MM.1S (cell line): ENCODE results near the gene PMVK.

Experiments used
- EZH2 ChIP-seq: fragments of 300-600 bp; sonication (generic); optimal IDR thresholded peaks from 2 replicates; pipeline ENCODE3; 2017; ENCODE audit warnings: low read depth, mild to moderate bottlenecking, antibody characterized with exemption, low read length, mixed read lengths
- TF ChIP-seq, protein P1 (sequence below): fragments of 300-600 bp; sonication (generic); IDR thresholded peaks from 2 replicates; pipeline ENCODE4 v1.5.1; 2016; ENCODE audit warnings: antibody characterized with exemption, low read length, mixed read lengths

DNA sequence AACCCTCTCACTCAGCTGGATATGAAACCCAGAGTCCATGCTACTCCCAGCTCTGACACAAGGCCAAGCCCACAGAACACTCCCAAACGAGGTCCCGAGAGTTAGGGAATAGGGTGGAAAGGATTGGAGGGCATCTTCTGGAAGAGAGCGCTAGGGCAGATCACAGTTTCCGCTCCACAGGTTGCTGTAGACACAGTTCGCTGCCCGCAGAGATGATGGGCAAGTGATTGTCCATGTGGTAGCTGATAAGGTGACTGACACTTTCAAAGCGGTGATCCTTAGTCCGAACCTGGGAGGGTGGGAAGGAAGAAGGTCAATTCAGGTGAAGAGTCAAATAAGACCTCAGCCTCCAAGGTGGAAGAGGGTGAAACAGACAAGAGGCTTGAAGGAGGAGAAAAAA lies 27.1 kb upstream of the PMVK start:
- TF ChIP-seq, protein P1, sequence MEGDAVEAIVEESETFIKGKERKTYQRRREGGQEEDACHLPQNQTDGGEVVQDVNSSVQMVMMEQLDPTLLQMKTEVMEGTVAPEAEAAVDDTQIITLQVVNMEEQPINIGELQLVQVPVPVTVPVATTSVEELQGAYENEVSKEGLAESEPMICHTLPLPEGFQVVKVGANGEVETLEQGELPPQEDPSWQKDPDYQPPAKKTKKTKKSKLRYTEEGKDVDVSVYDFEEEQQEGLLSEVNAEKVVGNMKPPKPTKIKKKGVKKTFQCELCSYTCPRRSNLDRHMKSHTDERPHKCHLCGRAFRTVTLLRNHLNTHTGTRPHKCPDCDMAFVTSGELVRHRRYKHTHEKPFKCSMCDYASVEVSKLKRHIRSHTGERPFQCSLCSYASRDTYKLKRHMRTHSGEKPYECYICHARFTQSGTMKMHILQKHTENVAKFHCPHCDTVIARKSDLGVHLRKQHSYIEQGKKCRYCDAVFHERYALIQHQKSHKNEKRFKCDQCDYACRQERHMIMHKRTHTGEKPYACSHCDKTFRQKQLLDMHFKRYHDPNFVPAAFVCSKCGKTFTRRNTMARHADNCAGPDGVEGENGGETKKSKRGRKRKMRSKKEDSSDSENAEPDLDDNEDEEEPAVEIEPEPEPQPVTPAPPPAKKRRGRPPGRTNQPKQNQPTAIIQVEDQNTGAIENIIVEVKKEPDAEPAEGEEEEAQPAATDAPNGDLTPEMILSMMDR: no peak
- no peak for TF ChIP-seq EZH2
